ENCODE data around the gene CYP19A1.

- no peak for TF ChIP-seq EZH2 (IDR thresholded peaks at IDR 0.05; ENCODE audit: insufficient read depth, poor library complexity, severe bottlenecking)
- TF ChIP-seq EZH2phosphoT487 (IDR thresholded peaks at IDR 0.05; ENCODE audit: insufficient read depth, low read depth): no peak
Observed at GRCh38 chr15:51335538-51336410, 2.6 kb downstream of the CYP19A1 start.

Measured in GM23248 (cell line).